Measurements from ENCODE around the gene DBP.
"Not testable (repeated sequence)": the region's sequence is repeated elsewhere in the genome, so short reads cannot be mapped to it uniquely, and the experiment has no call there.

Gene DBP

GRCh38 chr19:48639483-48640375 lies 2.5 kb upstream of the DBP start:
- DNase-seq (ENCODE audit: low read depth in 2 of 2), result no peak

DNA sequence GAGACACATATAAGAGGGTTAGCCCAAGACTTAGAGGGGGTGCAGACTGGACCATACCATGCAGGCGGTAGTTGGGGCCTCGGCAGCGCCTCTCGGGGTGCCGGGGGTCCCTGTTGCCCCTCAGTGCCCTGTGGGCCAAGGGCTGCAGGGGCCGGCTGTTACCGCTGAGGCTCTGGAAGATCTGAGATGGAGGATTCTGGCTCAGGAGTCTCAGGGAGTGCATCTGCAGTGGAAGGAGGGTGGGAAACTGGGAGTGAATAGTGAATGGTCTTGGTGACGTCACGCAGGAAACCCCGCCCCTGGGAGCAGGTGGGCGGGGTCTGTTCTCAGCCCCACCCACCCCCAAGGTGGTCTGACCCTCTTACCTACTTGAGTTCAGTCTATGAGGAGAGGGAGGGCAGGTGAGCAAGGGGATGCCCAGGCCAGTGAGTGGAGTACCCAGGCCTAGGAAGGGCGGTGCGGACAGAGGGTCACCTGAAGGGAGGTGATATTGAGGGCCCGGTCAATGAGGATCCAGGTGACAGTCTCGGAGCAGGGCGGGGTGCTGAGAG lies 1.7 kb upstream of the DBP start:
- DNase-seq (ENCODE audit: low read depth in 2 of 2), result no peak

DNA sequence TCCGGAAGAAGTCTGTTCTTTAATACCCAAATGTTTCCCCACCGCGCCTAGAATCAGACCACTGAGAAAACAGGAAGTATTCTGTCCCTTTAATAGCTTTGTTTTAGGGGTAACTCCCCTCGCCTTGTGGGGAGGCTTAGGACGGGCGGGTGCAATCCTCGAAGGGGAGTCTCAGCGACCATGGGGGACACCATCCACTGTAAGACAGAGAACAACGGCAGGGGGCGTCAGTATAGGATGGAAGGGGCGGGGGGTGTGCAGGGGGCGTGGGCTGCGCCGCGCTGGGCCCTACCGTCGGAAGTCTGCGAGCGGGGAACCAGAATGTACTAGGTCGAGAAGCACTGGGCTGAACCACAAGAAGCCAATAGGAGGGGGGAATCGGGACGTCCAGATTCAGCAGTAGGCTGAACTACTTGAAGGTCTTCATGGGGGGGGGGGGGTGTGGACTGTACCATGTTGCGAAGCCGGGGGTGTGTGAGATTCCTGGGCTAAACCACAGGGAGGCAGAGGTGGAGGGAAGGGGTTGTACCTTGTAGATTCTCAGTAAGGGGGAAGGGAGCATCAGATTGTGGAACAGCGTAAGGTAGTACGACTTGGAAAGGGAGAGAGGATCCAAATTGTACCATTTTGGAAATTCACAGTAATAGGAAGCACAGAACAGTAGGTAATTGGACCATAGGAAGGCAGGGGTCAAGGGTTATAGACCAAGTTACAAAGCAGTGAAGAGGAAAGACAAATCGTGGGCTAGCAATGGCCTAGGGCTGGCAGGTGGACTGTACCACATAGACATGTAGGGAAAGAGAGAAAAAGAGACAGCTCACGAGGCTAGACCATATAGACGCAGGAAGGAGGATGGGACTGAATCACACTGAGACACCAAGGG lies 1.0 kb upstream of the DBP start:
- DNase-seq (ENCODE audit: low read depth in 2 of 2), result peak in 1 of 2 donors; percentile 66

DNA sequence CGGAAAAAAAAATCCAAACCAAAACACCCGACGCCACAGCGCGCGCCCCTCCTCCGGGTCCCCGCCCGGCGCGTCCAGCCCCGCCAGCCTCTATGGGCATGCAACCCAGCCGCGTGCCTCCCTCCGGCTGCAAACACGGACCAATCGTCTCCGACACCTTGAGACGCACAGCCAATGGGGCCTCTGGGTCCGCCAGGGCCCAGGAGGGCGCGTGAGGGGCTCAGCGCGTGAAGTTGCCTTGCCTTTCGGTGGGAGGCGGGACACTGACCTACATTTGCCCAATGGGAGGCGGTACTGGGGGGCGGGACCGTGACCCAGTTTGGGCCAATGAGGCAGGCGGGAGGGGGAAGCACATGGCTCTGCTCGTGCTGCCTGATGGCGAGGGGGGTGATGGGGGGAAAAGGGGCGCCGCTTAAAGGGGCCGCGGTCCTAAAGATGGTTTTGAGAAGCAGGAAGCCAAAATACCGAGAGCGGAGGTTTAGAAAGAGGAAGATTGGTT lies 319 bp upstream of the DBP start:
- DNase-seq (ENCODE audit: low read depth in 2 of 2), result peak; percentile 98 to 99

GRCh38 chr19:48635966-48636858 lies 967 bp downstream of the DBP start:
- no peak for DNase-seq (ENCODE audit: low read depth in 2 of 2)

GRCh38 chr19:48635263-48635965 lies 1.8 kb downstream of the DBP start:
- DNase-seq (ENCODE audit: low read depth in 2 of 2), result peak; percentile 64 to 67

GRCh38 chr19:48634424-48635262 lies 2.5 kb downstream of the DBP start:
- peak; percentile 89 to 91 for DNase-seq (ENCODE audit: low read depth in 2 of 2)

DNA sequence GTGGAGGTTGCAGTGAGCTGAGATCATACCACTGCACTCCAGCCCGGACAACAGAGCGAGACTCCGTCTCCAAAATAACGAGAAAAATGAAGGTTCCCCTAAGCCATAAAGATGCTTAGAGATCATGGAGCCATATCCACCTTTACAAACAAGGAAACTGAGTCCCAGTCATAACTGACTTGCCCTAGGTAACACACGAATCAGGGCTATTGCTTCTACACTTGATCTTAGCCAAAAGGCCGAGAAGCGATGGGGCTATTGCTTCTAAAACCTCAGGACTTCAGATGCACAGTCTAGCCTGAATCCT lies 3.2 kb downstream of the DBP start:
- DNase-seq (ENCODE audit: low read depth in 2 of 2), result no peak

- DNase-seq (ENCODE audit: low read depth in 2 of 2), result no peak
Measured at GRCh38 chr19:48633148-48634035, 3.8 kb downstream of the DBP start.

DNA sequence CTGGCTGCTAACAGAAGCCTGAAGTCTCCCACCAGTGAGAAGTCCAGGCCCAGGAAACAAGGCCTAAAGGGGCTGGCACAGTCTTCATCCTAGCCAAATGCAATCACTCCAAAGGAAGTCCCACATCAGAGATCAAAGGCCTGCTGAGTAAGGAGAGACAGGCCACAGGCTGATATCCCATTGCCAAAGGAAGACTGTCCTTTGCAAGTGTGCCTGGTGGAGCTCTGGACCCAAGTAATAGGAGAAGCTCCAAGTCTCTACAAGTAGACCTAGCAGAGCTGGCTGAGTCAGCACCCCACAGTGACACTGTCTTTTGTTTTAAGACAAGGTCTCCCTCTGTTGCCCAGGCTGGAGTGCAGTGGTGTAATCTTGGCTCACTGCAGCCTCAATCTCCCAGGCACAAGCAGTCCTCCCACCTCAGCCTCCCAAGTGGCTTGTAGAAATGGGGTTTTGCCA lies 4.5 kb downstream of the DBP start:
- no peak for DNase-seq (ENCODE audit: low read depth in 2 of 2)

DNA sequence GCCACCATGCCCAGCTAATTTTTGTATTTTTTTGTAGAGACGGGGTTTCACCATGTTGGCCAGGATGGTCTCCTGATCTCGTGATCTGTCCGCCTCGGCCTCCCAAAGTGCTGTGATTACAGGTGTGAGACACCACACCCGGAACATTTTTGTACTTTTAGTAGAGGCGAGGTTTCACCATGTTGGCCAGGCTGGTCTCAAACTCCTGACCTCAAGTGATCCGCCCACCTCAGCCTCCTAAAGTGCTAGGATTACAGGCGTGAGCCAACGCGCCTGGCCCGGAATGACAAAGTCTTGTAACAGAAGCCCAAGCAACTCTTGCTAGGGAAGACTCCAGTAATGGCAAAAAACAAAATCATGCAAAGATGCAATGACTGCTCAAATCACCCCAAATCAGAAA lies 4.9 kb downstream of the DBP start:
- DNase-seq (ENCODE audit: low read depth in 2 of 2), result not testable (repeated sequence)

DNA sequence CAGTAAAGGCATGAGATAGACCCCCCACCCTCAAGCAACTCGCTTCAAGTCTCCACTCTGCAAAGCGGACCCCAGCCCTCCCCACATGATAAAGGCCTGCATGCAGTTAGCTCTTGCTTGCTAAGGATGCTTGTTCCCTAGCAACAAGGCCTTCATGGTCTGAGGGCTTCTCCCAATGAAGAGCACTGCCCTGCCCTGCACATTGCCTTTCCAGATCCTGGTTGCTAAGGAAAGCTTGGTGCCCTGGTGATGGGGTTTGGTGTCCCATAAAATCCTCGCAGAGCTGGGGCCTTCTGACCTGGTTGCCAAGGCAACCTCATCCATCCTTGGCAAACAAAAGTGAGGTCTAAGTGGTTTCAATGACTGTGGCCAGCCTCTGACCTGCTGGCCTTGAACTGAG lies 6.0 kb downstream of the DBP start:
- DNase-seq (ENCODE audit: low read depth in 2 of 2), result no peak

DNA sequence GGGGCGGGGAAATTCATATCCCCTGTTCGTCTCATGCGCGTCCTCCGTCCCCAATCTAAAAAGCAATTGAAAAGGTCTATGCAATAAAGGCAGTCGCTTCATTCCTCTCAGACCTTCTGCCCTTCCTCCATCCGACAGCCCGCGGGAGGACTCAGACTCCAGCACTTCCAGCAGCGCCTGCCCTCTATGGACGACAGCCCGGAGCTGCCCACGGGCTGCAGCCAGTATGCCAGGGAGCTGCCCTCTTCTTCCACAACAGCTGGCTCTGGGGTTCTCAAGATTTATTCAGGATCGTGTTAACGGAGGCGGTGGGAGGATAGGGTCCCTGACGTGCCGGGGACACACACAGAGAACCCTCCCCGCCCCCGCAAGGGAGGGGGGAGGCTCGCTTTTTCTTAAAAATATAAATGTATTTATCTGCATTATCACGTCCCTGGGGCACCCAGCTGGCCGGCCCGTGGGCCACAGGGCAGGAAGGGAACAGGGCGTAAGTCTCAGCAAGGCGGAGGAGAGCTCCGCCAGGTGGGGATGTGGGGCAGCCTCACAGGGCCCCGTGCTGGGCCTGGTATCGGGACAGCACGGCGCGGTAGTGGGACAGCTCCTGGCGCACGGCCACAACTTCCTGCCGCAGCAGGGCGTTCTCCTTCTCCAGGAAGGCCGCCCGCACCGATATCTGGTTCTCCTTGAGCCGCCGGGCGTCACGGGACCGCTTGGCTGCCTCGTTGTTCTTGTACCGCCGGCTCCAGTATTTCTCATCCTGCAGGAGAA lies 6.7 kb downstream of the DBP start:
- no peak for DNase-seq (ENCODE audit: low read depth in 2 of 2)

DNA sequence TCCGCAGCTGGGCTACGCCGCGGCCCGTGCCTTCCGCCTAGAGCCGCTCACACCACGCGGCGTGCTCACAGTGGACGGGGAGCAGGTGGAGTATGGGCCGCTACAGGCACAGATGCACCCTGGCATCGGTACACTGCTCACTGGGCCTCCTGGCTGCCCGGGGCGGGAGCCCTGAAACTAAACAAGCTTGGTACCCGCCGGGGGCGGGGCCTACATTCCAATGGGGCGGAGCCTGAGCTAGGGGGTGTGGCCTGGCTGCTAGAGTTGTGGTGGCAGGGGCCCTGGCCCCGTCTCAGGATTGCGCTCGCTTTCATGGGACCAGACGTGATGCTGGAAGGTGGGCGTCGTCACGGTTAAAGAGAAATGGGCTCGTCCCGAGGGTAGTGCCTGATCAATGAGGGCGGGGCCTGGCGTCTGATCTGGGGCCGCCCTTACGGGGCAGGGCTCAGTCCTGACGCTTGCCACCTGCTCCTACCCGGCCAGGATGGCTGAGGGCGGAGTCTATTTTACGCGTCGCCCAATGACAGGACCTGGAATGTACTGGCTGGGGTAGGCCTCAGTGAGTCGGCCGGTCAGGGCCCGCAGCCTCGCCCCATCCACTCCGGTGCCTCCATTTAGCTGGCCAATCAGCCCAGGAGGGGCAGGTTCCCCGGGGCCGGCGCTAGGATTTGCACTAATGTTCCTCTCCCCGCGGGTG lies 7.4 kb downstream of the DBP start:
- no peak for DNase-seq (ENCODE audit: low read depth in 2 of 2)

DNA sequence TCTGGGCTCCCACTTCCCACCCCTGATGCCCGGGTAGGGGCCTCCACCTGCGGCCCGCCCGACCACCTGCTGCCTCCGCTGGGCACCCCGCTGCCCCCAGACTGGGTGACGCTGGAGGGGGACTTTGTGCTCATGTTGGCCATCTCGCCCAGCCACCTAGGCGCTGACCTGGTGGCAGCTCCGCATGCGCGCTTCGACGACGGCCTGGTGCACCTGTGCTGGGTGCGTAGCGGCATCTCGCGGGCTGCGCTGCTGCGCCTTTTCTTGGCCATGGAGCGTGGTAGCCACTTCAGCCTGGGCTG lies 7.9 kb downstream of the DBP start:
- DNase-seq (ENCODE audit: low read depth in 2 of 2), result no peak

DNA sequence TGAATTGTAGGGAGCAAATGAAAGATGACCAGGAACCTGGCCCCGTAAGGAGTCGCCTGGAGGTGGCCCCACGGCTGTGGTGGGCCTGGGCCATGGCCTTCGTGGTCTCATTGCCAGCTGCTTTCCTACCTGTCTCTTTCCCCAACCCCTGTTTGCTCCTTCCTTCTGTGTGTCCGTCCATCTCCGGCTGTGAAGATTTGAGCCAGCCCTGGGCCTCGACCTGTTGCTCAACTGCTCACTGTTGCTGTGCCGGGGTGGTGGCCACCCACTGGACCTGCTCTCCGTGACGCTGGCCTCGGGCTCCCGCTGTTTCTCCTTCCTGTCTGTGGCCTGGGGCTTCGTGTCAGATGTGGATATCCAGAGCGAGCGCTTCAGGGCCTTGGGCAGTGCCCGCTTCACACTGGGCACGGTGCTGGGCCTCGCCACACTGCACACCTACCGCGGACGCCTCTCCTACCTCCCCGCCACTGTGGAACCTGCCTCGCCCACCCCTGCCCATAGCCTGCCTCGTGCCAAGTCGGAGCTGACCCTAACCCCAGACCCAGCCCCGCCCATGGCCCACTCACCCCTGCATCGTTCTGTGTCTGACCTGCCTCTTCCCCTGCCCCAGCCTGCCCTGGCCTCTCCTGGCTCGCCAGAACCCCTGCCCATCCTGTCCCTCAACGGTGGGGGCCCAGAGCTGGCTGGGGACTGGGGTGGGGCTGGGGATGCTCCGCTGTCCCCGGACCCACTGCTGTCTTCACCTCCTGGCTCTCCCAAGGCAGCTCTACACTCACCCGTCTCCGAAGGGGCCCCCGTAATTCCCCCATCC lies 8.5 kb downstream of the DBP start:
- DNase-seq (ENCODE audit: low read depth in 2 of 2), result no peak

DNA sequence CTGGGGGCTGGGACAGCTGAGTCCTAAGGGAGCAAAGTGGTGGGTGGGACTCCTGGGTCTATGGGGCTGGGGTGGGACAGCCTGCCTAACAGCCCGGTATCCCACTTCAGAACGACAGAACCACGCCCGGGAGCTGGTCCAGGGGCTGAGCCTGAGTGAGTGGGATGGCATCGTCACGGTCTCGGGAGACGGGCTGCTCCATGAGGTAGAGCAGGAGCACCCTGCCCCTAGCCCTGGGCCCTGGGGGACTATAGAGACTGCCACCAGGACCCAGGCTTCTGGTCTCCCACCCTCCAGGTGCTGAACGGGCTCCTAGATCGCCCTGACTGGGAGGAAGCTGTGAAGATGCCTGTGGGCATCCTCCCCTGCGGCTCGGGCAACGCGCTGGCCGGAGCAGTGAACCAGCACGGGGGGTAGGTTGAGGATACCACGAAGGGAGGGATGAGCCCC lies 9.3 kb downstream of the DBP start:
- no peak for DNase-seq (ENCODE audit: low read depth in 2 of 2)
